Right ventricle myocardium superior (tissue), 1 donor: ENCODE data around the gene TET2. TPM values are rescaled to one million over a fixed set of nuclear protein-coding genes. Genes with fewer than 3 reads are reported as not detected.

Source experiments
- ATAC-seq: fragments of 200-7000 bp; cut with Tn5 transposase; one replicate; pipeline ENCODE4 v1.9.1; 2020; ENCODE audit warnings: mild to moderate bottlenecking; ENCODE audit not compliant: poor library complexity
- DNase-seq: peaks from one replicate; pipeline ENCODE4 v3.0.0-alpha.2; 2020
- intact Hi-C: fragments of 100-400 bp; cut with DNase I; formaldehyde crosslinking; loops from one replicate; pipeline ENCODE4 v1.11.2; 2022
- total RNA-seq: library from RNA; stranded (reverse); fragmentation: NEBNext Ultra II Directional; extraction: Animal tissue kit (Norgen Biotek cat#: 25700); gene quantifications from one replicate; pipeline ENCODE4 v1.2.1, GENCODE V29; 2021
- donor health status: DM: no; HTN: yes; CAD: no; lungs with severe emphysema.

TET2 gene
- total RNA-seq, 1 donor from 2014 or later = 11.8 TPM

DNA sequence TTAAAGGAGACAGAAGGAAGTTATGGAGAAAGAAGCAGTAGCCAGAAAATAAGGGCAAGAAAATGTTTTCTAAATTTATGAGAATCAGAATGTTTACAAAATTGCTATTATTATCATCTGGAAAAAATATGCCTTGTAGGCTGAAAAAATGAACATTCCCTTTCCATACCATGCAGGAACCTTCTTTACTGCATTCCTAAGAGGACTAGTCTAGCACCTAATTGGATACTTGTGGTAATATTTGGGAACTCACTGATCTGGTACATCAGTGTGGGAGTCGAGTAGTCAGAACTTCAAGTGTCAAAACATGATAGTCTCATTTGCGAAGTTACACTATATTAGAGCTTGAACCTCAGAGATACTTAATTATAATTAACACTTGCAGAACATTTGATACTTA is 51.9 kb downstream of the TET2 start:
- ATAC-seq (no peak), DNase-seq (no peak)
- intact Hi-C loops = loop anchor here (10.0 kb wide), 1 partner anchor 54 kb away; the partner anchor contains the start of gene TET2

DNA sequence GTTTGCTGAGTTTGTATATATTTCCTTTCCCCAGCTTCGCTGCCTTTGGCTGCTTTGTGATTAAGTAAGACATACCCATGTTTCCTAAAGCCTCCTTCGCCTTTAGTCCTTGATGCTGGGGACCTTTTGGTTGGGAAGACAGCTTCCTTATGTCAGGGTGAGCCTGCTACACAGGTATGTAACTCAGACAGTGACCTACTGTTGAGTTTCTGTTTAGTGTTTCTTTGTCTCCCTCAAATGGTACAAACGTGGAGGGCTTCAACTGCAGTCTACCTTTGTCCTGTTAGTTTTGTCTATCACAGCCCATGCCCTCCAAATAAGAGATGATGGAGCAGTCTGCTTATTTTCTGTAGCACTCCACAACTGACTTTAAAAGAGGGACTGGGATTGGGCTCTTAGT is 59.5 kb downstream of the TET2 start:
- ATAC-seq (no peak), DNase-seq (no peak)
- intact Hi-C loops = no loop called here

DNA sequence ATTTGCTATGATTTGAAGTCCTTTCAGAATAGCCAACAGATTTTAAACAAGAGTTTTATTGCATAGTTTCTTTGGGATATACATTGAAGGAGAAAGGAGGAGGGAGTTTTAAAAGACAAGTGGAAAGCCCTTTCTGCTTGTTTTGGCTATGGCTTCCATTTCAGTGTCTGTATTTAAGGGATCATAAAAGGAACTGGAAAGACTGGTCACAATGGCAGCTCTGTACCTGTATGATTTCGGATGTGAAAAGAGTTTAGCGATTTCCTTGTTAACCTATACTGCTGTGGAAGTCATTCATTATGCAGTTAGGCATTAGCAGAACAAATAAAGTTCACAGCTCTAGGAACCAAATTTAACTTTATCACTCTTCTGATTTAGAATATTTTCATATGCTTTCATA is 60.7 kb downstream of the TET2 start:
- no peak for DNase-seq
- no peak for ATAC-seq
- intact Hi-C loops = no loop called here

DNA sequence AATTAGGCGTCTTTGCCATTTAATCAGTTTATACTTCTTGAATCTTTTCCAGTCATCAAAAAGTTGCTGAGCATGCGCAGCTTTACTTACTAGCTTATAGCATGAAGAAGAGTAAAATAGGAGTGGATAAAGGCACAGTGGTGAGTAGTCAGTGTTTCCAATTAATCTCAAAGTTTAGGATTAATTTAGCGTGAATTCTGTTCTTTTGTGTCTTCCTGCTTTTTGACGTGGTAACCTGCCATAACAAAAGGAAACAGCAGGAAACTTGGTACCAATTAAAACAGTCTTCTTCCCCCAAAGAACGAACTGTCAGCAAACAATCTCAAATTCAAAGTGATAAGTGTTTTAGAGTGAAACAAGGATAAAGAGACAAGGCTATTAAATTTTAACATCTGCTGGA is 61.9 kb downstream of the TET2 start:
- intact Hi-C loops = no loop called here
- DNase-seq = no peak
- ATAC-seq = no peak

DNA sequence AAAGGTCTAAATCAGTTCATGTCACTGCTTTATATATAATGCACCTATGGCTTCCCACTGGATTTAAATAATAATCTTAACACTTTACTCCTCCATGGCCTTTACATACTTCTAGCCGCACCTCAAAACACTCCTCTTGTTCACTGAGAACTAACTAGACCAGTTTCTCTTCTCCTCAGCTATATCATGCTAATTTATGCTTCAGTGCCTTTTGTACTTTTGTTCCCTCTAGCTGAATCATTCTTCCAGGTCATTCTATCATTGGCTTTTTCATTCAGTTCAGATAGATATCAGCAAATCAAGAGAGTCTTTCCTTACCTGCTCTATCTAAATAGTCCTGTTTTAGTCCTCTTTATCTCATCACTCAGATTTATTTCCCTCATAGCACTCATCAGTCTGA is 64.2 kb downstream of the TET2 start:
- DNase-seq (no peak), ATAC-seq (no peak)
- intact Hi-C loops = no loop called here

DNA sequence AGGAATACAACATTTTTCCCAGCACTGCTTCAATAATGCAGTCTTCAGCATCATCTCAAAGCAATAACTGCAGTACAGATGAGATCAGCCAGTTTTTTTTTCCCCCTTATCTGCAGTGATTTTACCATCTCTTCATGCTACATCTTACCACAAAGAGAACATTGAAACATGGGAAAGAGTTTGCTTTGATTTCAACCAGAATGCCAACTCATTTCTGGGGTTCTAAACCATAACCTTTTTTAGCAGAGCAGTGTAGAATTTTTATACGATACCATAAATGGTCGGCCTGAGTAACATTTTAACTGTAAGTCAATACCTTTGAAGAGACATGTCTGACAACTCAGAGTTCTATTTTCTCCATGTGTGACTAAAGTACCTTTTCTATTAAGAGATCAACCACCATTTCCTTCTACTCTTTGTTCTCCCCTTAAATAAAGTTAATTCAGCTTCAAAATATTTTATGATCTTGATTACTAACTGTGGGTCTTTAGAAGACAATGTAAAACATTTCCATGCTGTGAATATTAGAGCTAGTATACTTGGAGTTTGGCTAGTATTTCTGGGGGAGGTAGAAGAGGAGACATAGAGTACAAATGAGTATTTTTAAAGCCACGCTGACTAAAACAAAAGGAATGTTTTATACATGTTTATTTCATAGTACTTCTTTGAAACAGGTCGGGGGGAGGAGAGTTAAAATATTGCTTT is 69.1 kb downstream of the TET2 start:
- ATAC-seq = no peak

DNA sequence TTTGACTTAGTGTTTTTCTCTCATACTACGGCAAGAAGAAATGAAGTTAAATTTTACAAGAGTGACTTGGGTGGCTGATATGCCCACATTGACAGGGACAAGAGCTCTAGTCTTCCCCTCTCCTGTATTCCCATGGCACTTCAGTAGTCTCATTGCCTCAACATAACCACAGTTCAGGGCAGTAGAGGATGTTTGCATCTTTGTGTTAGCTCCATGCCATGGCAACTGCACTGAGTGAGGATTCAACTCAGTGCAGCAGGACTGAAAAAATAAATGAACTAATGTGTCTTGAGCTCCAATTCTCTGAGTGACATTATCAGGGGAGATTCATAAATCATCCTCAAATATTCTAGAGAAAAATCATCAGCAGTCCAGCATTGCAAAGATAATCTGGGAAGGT is 78.8 kb downstream of the TET2 start:
- no peak for ATAC-seq
- intact Hi-C loops = no loop called here

More for the DNA sequence above, 69.1 kb downstream of the TET2 start:
- no peak for DNase-seq
- intact Hi-C loops = no loop called here

DNA sequence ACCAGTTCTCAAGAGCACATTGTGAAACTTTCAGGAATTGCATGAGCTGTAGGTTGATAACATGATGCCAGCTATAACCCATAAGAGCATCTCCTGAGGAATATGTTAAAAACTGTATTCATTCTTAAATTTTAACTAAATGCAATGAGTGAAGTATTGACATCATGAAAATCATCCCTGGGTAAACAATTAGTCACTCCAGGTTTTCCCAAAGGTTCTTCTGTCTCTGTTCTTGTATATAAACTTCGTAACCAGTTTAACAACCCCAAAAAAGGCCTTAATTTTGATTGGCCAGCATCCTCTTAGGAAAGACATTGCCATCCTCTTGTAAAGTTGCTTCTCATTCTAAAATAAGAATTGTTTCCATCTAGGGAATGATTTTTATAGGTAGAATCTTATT is 80.4 kb downstream of the TET2 start:
- ATAC-seq (no peak), DNase-seq (no peak)
- intact Hi-C loops = no loop called here

More for the DNA sequence above, 78.8 kb downstream of the TET2 start:
- no peak for DNase-seq

DNA sequence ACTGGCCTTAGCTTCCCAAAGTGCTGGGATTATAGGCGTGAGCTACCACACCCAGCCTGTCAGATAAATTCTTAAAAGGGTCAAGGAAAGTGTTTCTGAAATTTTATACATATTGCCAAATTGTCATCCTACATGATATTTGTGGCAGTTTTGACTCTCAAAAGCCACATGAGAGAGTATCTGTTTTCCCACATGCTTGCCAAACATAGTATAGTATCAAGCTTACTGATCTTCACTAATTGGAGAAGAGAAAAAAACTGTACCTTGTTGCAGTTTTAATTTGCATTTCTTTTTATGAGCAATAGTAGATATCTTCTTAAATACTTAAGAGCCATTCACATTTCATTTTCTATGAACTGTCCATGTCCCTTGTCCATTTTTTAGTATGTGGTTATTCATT is 83.6 kb downstream of the TET2 start:
- no peak for DNase-seq
- intact Hi-C loops = no loop called here
- no peak for ATAC-seq

DNA sequence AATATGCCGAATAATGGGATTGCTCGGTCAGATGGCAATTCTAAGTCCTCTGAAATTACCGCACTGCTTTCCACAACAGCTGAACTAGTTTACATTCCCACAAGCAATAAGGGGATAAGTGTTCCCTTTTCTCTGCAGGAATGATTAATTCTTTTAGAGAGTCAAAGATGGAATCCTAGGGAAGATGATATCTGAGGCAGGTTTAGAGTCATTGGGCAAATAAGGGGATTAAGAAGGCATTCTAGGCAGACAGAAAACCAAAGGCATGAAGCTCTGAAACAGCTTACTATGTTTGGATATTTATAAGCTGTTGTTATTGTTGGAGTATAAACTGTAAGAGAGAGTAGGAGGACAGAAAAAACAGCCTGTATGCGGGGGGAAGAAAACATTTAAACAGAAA is 85.7 kb downstream of the TET2 start:
- ATAC-seq (no peak), DNase-seq (no peak)
- intact Hi-C loops = no loop called here

DNA sequence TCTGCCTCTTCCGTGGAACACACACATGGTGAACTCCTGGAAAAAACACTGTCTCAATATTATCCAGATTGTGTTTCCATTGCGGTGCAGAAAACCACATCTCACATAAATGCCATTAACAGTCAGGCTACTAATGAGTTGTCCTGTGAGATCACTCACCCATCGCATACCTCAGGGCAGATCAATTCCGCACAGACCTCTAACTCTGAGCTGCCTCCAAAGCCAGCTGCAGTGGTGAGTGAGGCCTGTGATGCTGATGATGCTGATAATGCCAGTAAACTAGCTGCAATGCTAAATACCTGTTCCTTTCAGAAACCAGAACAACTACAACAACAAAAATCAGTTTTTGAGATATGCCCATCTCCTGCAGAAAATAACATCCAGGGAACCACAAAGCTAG is 87.9 kb downstream of the TET2 start:
- ATAC-seq (no peak), DNase-seq (no peak)
- intact Hi-C loops = no loop called here

DNA sequence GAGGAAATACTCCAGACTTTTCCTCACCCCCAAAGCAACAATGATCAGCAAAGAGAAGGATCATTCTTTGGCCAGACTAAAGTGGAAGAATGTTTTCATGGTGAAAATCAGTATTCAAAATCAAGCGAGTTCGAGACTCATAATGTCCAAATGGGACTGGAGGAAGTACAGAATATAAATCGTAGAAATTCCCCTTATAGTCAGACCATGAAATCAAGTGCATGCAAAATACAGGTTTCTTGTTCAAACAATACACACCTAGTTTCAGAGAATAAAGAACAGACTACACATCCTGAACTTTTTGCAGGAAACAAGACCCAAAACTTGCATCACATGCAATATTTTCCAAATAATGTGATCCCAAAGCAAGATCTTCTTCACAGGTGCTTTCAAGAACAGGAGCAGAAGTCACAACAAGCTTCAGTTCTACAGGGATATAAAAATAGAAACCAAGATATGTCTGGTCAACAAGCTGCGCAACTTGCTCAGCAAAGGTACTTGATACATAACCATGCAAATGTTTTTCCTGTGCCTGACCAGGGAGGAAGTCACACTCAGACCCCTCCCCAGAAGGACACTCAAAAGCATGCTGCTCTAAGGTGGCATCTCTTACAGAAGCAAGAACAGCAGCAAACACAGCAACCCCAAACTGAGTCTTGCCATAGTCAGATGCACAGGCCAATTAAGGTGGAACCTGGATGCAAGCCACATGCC is 89.7 kb downstream of the TET2 start:
- peak; percentile 46 for ATAC-seq
- DNase-seq = no peak
- intact Hi-C loops = no loop called here

DNA sequence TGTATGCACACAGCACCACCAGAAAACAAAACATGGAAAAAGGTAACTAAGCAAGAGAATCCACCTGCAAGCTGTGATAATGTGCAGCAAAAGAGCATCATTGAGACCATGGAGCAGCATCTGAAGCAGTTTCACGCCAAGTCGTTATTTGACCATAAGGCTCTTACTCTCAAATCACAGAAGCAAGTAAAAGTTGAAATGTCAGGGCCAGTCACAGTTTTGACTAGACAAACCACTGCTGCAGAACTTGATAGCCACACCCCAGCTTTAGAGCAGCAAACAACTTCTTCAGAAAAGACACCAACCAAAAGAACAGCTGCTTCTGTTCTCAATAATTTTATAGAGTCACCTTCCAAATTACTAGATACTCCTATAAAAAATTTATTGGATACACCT is 90.2 kb downstream of the TET2 start:
- DNase-seq = no peak
- intact Hi-C loops = no loop called here
- no peak for ATAC-seq

DNA sequence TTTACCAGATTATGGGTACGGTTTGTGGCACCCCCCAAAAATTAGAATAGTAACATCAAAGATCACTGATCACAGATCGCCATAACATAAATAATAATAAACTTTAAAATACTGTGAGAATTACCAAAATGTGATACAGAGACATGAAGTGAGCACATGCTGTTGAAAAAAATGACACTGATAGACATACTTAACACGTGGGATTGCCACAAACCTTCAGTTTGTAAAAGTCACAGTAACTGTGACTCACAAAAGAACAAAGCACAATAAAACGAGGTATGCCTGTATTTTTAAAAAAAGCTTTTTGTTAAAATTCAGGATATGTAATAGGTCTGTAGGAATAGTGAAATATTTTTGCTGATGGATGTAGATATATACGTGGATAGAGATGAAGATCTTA is 93.4 kb downstream of the TET2 start:
- intact Hi-C loops = loop anchor here (10.0 kb wide), 1 partner anchor 95 kb away; the partner anchor contains the start of gene TET2
- ATAC-seq (no peak), DNase-seq (no peak)

DNA sequence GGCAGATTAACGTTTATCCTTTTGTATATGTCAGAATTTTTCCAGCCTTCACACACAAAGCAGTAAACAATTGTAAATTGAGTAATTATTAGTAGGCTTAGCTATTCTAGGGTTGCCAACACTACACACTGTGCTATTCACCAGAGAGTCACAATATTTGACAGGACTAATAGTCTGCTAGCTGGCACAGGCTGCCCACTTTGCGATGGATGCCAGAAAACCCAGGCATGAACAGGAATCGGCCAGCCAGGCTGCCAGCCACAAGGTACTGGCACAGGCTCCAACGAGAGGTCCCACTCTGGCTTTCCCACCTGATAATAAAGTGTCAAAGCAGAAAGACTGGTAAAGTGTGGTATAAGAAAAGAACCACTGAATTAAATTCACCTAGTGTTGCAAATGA is 94.8 kb downstream of the TET2 start:
- intact Hi-C loops = loop anchor here (10.0 kb wide), 1 partner anchor 97 kb away; the partner anchor contains the start of gene TET2
- ATAC-seq (peak; percentile 99), DNase-seq (peak; percentile 83)

DNA sequence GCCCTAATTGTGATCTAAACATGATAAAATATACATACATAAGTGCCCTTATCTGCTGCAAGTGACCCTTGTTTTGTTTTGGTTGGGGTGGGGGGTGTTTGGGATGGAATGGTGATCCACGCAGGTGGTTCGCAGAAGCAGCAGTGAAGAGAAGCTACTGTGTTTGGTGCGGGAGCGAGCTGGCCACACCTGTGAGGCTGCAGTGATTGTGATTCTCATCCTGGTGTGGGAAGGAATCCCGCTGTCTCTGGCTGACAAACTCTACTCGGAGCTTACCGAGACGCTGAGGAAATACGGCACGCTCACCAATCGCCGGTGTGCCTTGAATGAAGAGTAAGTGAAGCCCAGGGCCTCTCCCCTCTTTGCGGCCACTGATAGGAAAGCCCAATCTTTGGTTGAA is 96.8 kb downstream of the TET2 start:
- ATAC-seq (no peak), DNase-seq (no peak)
- intact Hi-C loops = loop anchor here (10.0 kb wide), 1 partner anchor 99 kb away; the partner anchor contains the start of gene TET2

DNA sequence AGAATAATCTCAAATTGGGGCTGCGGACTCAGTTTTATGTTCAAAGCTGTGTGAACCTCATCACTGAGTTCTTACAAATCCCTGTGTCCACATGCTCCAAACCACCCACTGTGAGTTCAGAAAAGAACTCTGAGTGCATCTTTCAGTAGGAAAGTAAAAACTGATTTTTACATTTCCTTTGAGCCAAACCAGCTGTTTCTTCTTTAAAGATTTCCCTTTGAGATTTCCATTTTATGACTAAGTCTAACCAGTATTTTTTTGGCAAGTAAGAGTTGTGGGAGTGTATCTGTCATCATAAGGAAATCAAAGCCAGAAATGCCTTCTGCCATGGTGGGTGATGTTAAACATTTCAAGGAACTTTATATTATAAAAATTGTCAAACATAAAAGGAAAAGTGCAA is 100.0 kb downstream of the TET2 start:
- no peak for DNase-seq
- ATAC-seq = peak; percentile 56
- intact Hi-C loops = loop anchor here (10.0 kb wide), 1 partner anchor 102 kb away; the partner anchor contains the start of gene TET2

DNA sequence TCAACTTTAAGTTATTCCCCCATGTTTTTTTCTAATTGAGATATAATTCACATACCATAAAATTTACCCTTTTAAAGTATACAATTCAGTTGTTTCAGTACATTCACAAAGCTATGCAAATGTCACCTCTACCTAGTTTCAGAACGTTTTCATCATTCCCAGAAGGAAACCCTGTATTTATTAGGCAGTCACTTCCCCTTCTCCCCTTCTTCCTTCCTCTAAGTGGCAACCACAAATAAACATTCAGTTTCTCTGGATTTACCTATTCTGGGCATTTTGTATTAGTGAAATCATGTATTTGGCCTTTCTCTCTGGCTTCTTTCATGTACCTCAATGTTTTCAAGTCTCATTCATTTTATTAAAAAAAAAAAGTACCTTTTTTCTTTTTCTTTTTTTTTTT is 101.9 kb downstream of the TET2 start:
- intact Hi-C loops = loop anchor here (10.0 kb wide), 1 partner anchor 104 kb away; the partner anchor contains the start of gene TET2
- ATAC-seq = no peak
- no peak for DNase-seq

DNA sequence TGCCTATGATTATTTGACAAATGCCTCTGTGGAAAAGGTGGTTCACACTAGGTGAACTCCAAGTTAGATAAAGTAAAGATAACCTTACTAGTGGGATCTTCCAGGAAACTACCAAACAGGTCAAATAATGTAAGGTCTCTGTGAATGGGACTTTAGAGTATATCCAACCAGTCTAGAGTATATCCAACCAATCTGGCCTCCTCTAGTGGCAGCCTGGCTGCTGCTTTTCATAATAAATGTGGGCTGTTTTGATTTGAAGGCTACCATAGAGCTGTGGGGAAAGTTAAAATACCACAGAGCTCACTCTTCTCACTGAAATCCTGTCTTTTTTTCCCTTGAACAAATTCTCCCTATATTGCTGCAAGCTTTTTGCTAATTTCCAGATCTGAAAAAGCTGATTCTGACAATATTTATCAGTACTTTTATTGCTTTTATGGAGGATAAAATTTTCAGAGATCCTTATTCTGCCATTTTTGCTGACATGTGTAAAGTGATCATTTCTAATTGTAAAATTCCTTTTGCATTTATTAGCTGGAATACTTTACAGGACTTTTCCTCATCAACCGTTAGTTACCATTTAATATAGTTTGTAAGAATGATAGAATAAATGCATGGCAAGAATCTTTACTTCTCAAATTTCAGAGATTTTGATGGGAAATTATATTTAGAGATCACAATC is 111.3 kb downstream of the TET2 start:
- ATAC-seq = no peak
- intact Hi-C loops = no loop called here
- no peak for DNase-seq

DNA sequence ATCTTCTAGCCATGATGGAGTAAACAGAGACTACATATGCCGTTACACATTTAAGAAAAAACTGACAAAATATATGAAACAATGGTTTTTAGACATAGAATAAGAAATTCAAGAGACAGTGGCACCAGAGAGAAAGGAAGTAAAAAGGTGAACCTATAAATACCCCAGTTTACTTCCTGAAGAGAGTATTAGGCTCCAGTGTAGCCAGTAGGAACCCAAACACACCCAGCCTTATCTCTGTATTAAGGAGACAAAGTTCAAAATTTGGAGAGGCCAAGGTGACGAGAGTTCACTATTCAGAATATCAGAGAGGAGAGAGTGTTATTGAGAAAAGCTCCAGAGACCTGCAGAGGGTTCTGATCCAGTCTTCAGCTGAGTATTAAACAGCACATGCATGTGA is 119.0 kb downstream of the TET2 start:
- ATAC-seq = no peak
- intact Hi-C loops = no loop called here

More for the DNA sequence above, 119.0 kb downstream of the TET2 start:
- no peak for DNase-seq
